HEK293T (cell line): ENCODE measurements around the gene VDAC1.

Experiments
- CTCF ChIA-PET: fragments of 350-600 bp; formaldehyde crosslinking; extraction: SDS; loops from one replicate; lab custom pipeline; 2021; ENCODE audit warnings: antibody characterized with exemption, inconsistent platforms; lab: Yijun Ruan, JAX
- POLR2A ChIA-PET: fragments of 350-600 bp; formaldehyde crosslinking; extraction: SDS; loops from one replicate; lab custom pipeline; 2020; ENCODE audit warnings: antibody characterized with exemption, inconsistent platforms; lab: Yijun Ruan, JAX
- DNase-seq: peaks from one replicate; pipeline ENCODE4 v3.0.0; 2012; ENCODE audit warnings: mixed read lengths; ENCODE audit errors: extremely low spot score
- ARNT ChIP-seq: fragments of 450-650 bp; IDR thresholded peaks from 2 replicates; pipeline ENCODE4 v1.6.1; 2017; ENCODE audit warnings: mild to moderate bottlenecking
- BHLHE40 ChIP-seq: fragments of 450-650 bp; IDR thresholded peaks from 2 replicates; pipeline ENCODE4 v1.6.1; 2016; ENCODE audit warnings: mild to moderate bottlenecking, moderate library complexity, borderline replicate concordance
- CTBP1 ChIP-seq: fragments of 450-650 bp; IDR thresholded peaks from 2 replicates; pipeline ENCODE4 v1.6.1; 2016; ENCODE audit warnings: borderline replicate concordance
- ELF4 ChIP-seq: fragments of 450-650 bp; IDR thresholded peaks from 2 replicates; pipeline ENCODE4 v1.6.1; 2017; ENCODE audit warnings: antibody characterized with exemption
- FOXA1 ChIP-seq: fragments of 450-650 bp; IDR thresholded peaks from 2 replicates; pipeline ENCODE4 v1.6.1; 2016; ENCODE audit warnings: mild to moderate bottlenecking
- FOXK2 ChIP-seq: fragments of 450-650 bp; IDR thresholded peaks from 2 replicates; pipeline ENCODE4 v1.6.1; 2016; ENCODE audit warnings: mild to moderate bottlenecking
- FOXM1 ChIP-seq: fragments of 450-650 bp; IDR thresholded peaks from 2 replicates; pipeline ENCODE4 v1.6.1; 2017; ENCODE audit warnings: mild to moderate bottlenecking, borderline replicate concordance
- HDGF ChIP-seq: fragments of 450-650 bp; IDR thresholded peaks from 2 replicates; pipeline ENCODE4 v1.6.1; 2017; ENCODE audit warnings: antibody characterized with exemption, borderline replicate concordance
- L3MBTL2 ChIP-seq: fragments of 450-650 bp; conservative IDR thresholded peaks from 2 replicates; pipeline ENCODE4 v1.6.1; 2016; ENCODE audit warnings: mild to moderate bottlenecking
- LEF1 ChIP-seq: fragments of 450-650 bp; IDR thresholded peaks from 2 replicates; pipeline ENCODE4 v1.6.1; 2017; ENCODE audit warnings: mild to moderate bottlenecking, borderline replicate concordance
- NFRKB ChIP-seq: fragments of 450-650 bp; IDR thresholded peaks from 2 replicates; pipeline ENCODE4 v1.6.1; 2016; ENCODE audit warnings: mild to moderate bottlenecking, moderate library complexity
- PKNOX1 ChIP-seq: fragments of 450-650 bp; IDR thresholded peaks from 2 replicates; pipeline ENCODE4 v1.6.1; 2016
- SP1 ChIP-seq: fragments of 450-650 bp; IDR thresholded peaks from 2 replicates; pipeline ENCODE4 v1.6.1; 2017
- SUZ12 ChIP-seq: fragments of 450-650 bp; IDR thresholded peaks from 2 replicates; pipeline ENCODE4 v1.6.1; 2016; ENCODE audit warnings: mild to moderate bottlenecking
- TARDBP ChIP-seq: fragments of 450-650 bp; IDR thresholded peaks from 2 replicates; pipeline ENCODE4 v1.6.1; 2016
- ZNF384 ChIP-seq: fragments of 450-650 bp; IDR thresholded peaks from 2 replicates; pipeline ENCODE4 v1.6.1; 2016

VDAC1 gene

GRCh38 chr5:133994990-133995333 lies 9.8 kb downstream of the VDAC1 start:
- POLR2A ChIA-PET, result interaction anchor here (1.7 to 2.8 kb wide), 2 partner anchors 9 kb away, joined by 5 to 19 read pairs; partner anchors contain the start of gene VDAC1
- no peak for TF ChIP-seq L3MBTL2
- TF ChIP-seq ELF4, result no peak
- TF ChIP-seq SP1, result no peak
- TF ChIP-seq FOXM1, result no peak
- no peak for TF ChIP-seq HDGF
- no peak for TF ChIP-seq FOXA1
- TF ChIP-seq FOXK2, result no peak
- TF ChIP-seq SUZ12, result no peak
- TF ChIP-seq CTBP1, result no peak
- TF ChIP-seq TARDBP, result no peak
- TF ChIP-seq ZNF384, result no peak
- no peak for TF ChIP-seq LEF1
- TF ChIP-seq NFRKB, result no peak
- no peak for TF ChIP-seq BHLHE40
- no peak for TF ChIP-seq ARNT
- DNase-seq, result no peak
- CTCF ChIA-PET, result interaction anchor here (1.1 to 3.3 kb wide), 3 partner anchors 13 to 63 kb away, joined by 3 to 20 read pairs (median 12); no protein-coding TSS in a partner anchor

- ChIA-PET POLR2A (interaction anchor here (1.7 to 2.8 kb wide), 3 partner anchors 8 to 10 kb away, joined by 5 to 19 read pairs (median 10); partner anchors contain the start of gene VDAC1), CTCF (no interaction called here)
- no peak for TF ChIP-seq ZNF384
- no peak for TF ChIP-seq L3MBTL2
- no peak for DNase-seq
Measured at GRCh38 chr5:133994297-133994989, 10.3 kb downstream of the VDAC1 start.

GRCh38 chr5:133993185-133993936 lies 11.4 kb downstream of the VDAC1 start:
- POLR2A ChIA-PET, result interaction anchor here (0.9 to 1.9 kb wide), 2 partner anchors 11 to 23 kb away, joined by 3 to 10 read pairs; partner anchors contain the start of gene VDAC1
- no peak for DNase-seq
- CTCF ChIA-PET, result interaction anchor here (0.7 to 1.3 kb wide), 4 partner anchors 10 to 46 kb away, joined by 3 to 7 read pairs (median 4); no protein-coding TSS in a partner anchor
- TF ChIP-seq SUZ12, result no peak
- TF ChIP-seq CTBP1, result no peak
- no peak for TF ChIP-seq FOXA1

GRCh38 chr5:133992429-133993155 lies 12.2 kb downstream of the VDAC1 start:
- TF ChIP-seq FOXM1 (no peak), ARNT (no peak), BHLHE40 (no peak), HDGF (no peak), TARDBP (no peak)
- ChIA-PET POLR2A (interaction anchor here (0.9 to 1.9 kb wide), 2 partner anchors 12 to 22 kb away, joined by 3 to 10 read pairs; partner anchors contain the start of gene VDAC1), CTCF (interaction anchor here (0.7 to 1.3 kb wide), 4 partner anchors 11 to 47 kb away, joined by 3 to 7 read pairs (median 4); no protein-coding TSS in a partner anchor)
- DNase-seq, result no peak

GRCh38 chr5:133991171-133991910 lies 13.4 kb downstream of the VDAC1 start:
- DNase-seq, result no peak
- CTCF ChIA-PET, result no interaction called here
- TF ChIP-seq HDGF (no peak), PKNOX1 (no peak), SUZ12 (no peak), SP1 (no peak)
- POLR2A ChIA-PET, result no interaction called here

- POLR2A ChIA-PET, result no interaction called here
- DNase-seq, result no peak
- TF ChIP-seq BHLHE40 (no peak), HDGF (no peak), FOXA1 (no peak), NFRKB (no peak), FOXM1 (no peak), PKNOX1 (no peak), ZNF384 (no peak), CTBP1 (no peak), L3MBTL2 (no peak), ELF4 (no peak), SP1 (no peak), FOXK2 (no peak), ARNT (no peak), TARDBP (no peak)
- CTCF ChIA-PET, result no interaction called here
Measured at GRCh38 chr5:133990396-133990795, 14.4 kb downstream of the VDAC1 start.
